GM19239 (cell line): Measurements from ENCODE around the gene PATE2.

ENCODE experiments used
- DNase-seq: peaks from one replicate; pipeline ENCODE4 v3.0.0; 2011; ENCODE audit warnings: low spot score; ENCODE audit not compliant: insufficient read length
- FAIRE-seq: peaks from 2 replicates; lab custom pipeline; 2011; peaks lifted over from hg19 to GRCh38; lab: Jason Lieb, UNC

Gene PATE2

DNA sequence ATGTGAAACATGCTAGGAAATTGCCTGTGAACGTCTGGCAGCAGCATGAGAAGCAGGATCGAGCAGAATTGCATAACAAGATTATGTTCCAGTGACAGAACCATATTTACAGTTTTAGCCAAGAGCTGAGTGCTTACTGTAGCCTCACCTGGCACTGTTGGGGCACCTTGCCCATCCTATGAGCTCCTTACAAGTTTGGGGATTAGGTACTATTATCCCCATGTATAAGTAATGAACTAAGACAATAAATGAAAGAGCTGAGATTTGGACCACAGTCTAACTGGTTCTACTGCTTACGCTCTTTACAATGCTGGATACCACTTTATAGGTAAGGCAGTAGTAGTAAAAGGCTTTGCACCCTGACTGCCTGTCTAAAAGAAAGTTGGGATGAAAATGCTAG is 49.7 kb downstream of the PATE2 start:
- FAIRE-seq (no peak), DNase-seq (no peak)
